Measurements from ENCODE around the gene OLIG3.

Gene OLIG3

DNA sequence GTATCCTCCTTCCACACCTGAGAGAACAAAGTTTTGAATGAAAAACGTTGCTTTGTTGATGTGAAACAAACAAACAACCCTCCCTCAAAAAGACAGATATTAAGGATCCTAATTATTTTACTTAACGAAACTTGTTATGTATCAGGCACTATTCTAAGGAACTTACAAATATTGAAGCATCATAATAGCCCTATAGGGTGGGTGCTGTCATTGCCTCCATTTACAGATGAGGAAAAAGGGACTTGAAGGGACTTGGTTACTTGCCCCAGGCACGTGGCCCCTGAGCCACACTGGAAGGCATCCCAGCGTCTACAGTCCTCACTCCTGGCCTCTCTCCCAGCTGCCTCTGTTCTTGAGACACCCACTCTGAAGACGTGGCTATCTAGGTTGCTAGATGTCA, 20.2 kb upstream of the OLIG3 start:
- Histone ChIP-seq H3K9me3 (ENCODE audit: control insufficient read depth, low read length) (no peaks in the 10 kb centered on the region), H3K4me2 (ENCODE audit: low read length) (no peak overlapping the region), H3K27me3 (ENCODE audit: control insufficient read depth, insufficient read depth, low read length) (peaks cover 5% of the 10 kb centered on the region), H3K36me3 (ENCODE audit: control insufficient read depth, insufficient read depth, low read length) (no peaks in the 10 kb centered on the region), H3K27ac (no peak overlapping the region), H2AFZ (no peak overlapping the region), H3K4me3 (ENCODE audit: low read depth, low read length) (no peak overlapping the region), H3K79me2 (no peaks in the 10 kb centered on the region), H3K9ac (no peak overlapping the region), H3K4me1 (no peaks in the 10 kb centered on the region)
- no peak for TF ChIP-seq CTCF (IDR thresholded peaks at IDR 0.05)

- TF ChIP-seq CTCF (IDR thresholded peaks at IDR 0.05): no peak
- Histone ChIP-seq H3K27me3 (ENCODE audit: control insufficient read depth, insufficient read depth, low read length) (no peaks in the 10 kb centered on the region), H2AFZ (no peak overlapping the region)
These were observed 18.8 kb upstream of the OLIG3 start for GRCh38 chr6:137512757-137513605.

GRCh38 chr6:137510923-137511322, 16.7 kb upstream of the OLIG3 start:
- Histone ChIP-seq H3K4me1 (no peaks in the 10 kb centered on the region), H3K27me3 (ENCODE audit: control insufficient read depth, insufficient read depth, low read length) (no peaks in the 10 kb centered on the region), H3K9ac (no peak overlapping the region), H3K9me3 (ENCODE audit: control insufficient read depth, low read length) (no peaks in the 10 kb centered on the region), H3K4me2 (ENCODE audit: low read length) (no peak overlapping the region), H3K27ac (no peak overlapping the region), H3K79me2 (no peaks in the 10 kb centered on the region), H3K36me3 (ENCODE audit: control insufficient read depth, insufficient read depth, low read length) (no peaks in the 10 kb centered on the region), H3K4me3 (ENCODE audit: low read depth, low read length) (no peak overlapping the region), H2AFZ (no peak overlapping the region)
- no peak for TF ChIP-seq CTCF (IDR thresholded peaks at IDR 0.05)

More at GRCh38 chr6:137512757-137513605, 18.8 kb upstream of the OLIG3 start:
- H3K9ac ChIP-seq: no peak overlapping the region
- H3K27ac ChIP-seq: no peak overlapping the region
- H3K4me2 ChIP-seq (ENCODE audit: low read length): no peak overlapping the region
- H3K9me3 ChIP-seq (ENCODE audit: control insufficient read depth, low read length): no peaks in the 10 kb centered on the region
- H3K4me3 ChIP-seq (ENCODE audit: low read depth, low read length): no peak overlapping the region
- no peaks in the 10 kb centered on the region for H3K36me3 ChIP-seq (ENCODE audit: control insufficient read depth, insufficient read depth, low read length)
- H3K79me2 ChIP-seq: no peaks in the 10 kb centered on the region
- H3K4me1 ChIP-seq: no peaks in the 10 kb centered on the region

DNA sequence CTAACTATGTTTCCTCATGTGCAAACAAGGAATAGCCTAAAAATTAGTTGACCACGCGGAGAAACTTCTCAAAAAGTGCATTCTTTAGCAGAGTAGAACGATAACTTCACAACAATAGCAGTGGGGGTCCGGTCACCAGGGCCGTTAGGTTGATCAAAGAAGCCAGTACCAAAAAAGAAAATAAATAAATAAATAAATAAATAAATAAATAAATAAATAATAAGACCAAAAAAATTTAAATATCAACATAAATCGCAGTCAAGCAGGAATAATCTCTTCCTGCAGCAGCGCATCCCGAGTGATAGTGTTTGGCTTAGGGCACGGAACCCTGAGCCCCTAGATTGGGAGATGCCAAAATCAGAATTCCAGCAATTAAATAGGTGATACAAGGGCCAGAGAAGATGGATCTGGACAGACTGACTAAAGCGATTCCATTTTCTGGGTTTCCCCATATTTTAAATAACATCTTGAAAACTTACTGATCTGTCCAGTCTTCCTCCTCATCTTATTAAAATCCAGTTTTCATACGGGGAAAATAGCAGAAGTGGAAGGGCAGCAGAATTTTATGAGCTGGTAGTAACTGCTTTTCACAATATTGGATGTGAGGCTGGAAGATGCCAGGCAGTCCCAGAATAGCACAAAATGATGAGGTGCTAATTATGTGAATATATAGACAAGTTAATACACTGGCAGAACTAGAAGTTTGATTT, 4.4 kb upstream of the OLIG3 start:
- H3K4me2 ChIP-seq (ENCODE audit: low read length): no peak overlapping the region
- no peaks in the 10 kb centered on the region for H3K9me3 ChIP-seq (ENCODE audit: control insufficient read depth, low read length)
- no peaks in the 10 kb centered on the region for H3K4me1 ChIP-seq
- no peak overlapping the region for H3K27ac ChIP-seq
- H3K79me2 ChIP-seq: no peaks in the 10 kb centered on the region
- peaks cover 41% of the 10 kb centered on the region for H3K27me3 ChIP-seq (ENCODE audit: control insufficient read depth, insufficient read depth, low read length)
- no peaks in the 10 kb centered on the region for H3K36me3 ChIP-seq (ENCODE audit: control insufficient read depth, insufficient read depth, low read length)
- H3K9ac ChIP-seq: no peak overlapping the region
- H3K4me3 ChIP-seq (ENCODE audit: low read depth, low read length): no peak overlapping the region
- H2AFZ ChIP-seq: no peak overlapping the region
- no peak for TF ChIP-seq CTCF (IDR thresholded peaks at IDR 0.05)
